ENCODE measurements around the gene PEA15.

Gene PEA15

GRCh38 chr1:160209321-160210046 is 4.3 kb downstream of the PEA15 start:
- no peak for DNase-seq

GRCh38 chr1:160210561-160210960 is 5.4 kb downstream of the PEA15 start:
- DNase-seq: no peak

- no peak for DNase-seq
These were observed 6.0 kb downstream of the PEA15 start for GRCh38 chr1:160211046-160211790.

- DNase-seq: no peak
These were observed 9.4 kb downstream of the PEA15 start for GRCh38 chr1:160214481-160215140.

GRCh38 chr1:160216301-160216700 is 11.1 kb downstream of the PEA15 start:
- DNase-seq: no peak

GRCh38 chr1:160217481-160218051 is 12.4 kb downstream of the PEA15 start:
- DNase-seq: no peak

- DNase-seq: peak; percentile 74
These were observed 14.1 kb downstream of the PEA15 start for GRCh38 chr1:160219062-160219929.

- no peak for DNase-seq
These were observed 15.1 kb downstream of the PEA15 start for GRCh38 chr1:160220301-160220700.

- DNase-seq: no peak
These were observed 15.9 kb downstream of the PEA15 start for GRCh38 chr1:160221089-160221488.

GRCh38 chr1:160222546-160222945 is 17.4 kb downstream of the PEA15 start:
- peak; percentile 65 for DNase-seq

- DNase-seq: no peak
These were observed 19.4 kb downstream of the PEA15 start for GRCh38 chr1:160224606-160225005.

GRCh38 chr1:160225345-160225744 is 20.2 kb downstream of the PEA15 start:
- DNase-seq: no peak

- no peak for DNase-seq
These were observed 21.4 kb downstream of the PEA15 start for GRCh38 chr1:160226623-160227022.

GRCh38 chr1:160227034-160227433 is 21.9 kb downstream of the PEA15 start:
- no peak for DNase-seq

- DNase-seq: no peak
These were observed 22.4 kb downstream of the PEA15 start for GRCh38 chr1:160227561-160227960.

- DNase-seq: no peak
These were observed 23.2 kb downstream of the PEA15 start for GRCh38 chr1:160228431-160228830.

- no peak for DNase-seq
These were observed 27.7 kb downstream of the PEA15 start for GRCh38 chr1:160232911-160233310.

GRCh38 chr1:160236806-160237205 is 31.6 kb downstream of the PEA15 start:
- DNase-seq: no peak

GRCh38 chr1:160237558-160237957 is 32.4 kb downstream of the PEA15 start:
- DNase-seq: no peak

GRCh38 chr1:160238408-160238807 is 33.2 kb downstream of the PEA15 start:
- no peak for DNase-seq

- DNase-seq: no peak
These were observed 34.6 kb downstream of the PEA15 start for GRCh38 chr1:160239582-160240299.

GRCh38 chr1:160243767-160244166 is 38.6 kb downstream of the PEA15 start:
- DNase-seq: no peak

Data from fibroblast of upper back skin (primary cell).